Mucosa of descending colon (tissue), 3 donors: Measurements from ENCODE around the gene PEX16. TPM values are rescaled to one million over a fixed set of nuclear protein-coding genes. Genes with fewer than 3 reads are reported as not detected.
A peak's percentile ranks its signal among the peaks of the same experiment; 100 is the strongest.

ENCODE experiments used
- ATAC-seq: fragments of 200-7000 bp; cut with Tn5 transposase; one replicate; pipeline ENCODE4 v1.9.1; 2020; ENCODE audit warnings: mild to moderate bottlenecking, moderate library complexity
- DNase-seq, 3 donors: peaks; one replicate each; pipeline ENCODE4 v3.0.0-alpha.2; 2020
- H3K36me3 ChIP-seq: fragments of 200-600 bp; one replicate; pipeline ENCODE4 v1.8.0; 2021; ENCODE audit warnings: low read depth, mild to moderate bottlenecking
- H3K4me1 ChIP-seq: fragments of 200-600 bp; one replicate; pipeline ENCODE4 v1.8.0; 2021; ENCODE audit warnings: low read depth, mild to moderate bottlenecking
- H3K4me3 ChIP-seq: fragments of 200-600 bp; one replicate; pipeline ENCODE4 v1.8.0; 2021; ENCODE audit warnings: mild to moderate bottlenecking
- H3K9me3 ChIP-seq: fragments of 200-600 bp; one replicate; pipeline ENCODE4 v1.8.0; 2021; ENCODE audit warnings: mild to moderate bottlenecking
- CTCF ChIP-seq: fragments of 200-600 bp; IDR thresholded peaks from one replicate; pipeline ENCODE4 v1.8.0; 2022; ENCODE audit warnings: antibody characterized with exemption, mild to moderate bottlenecking
- intact Hi-C, 2 donors: fragments of 100-400 bp; cut with DNase I in 1 of 2; cut with micrococcal nuclease in 1 of 2; formaldehyde crosslinking; loops; one replicate each; pipeline versions ENCODE4 v1.11.0 to v1.11.1; 2022; cut with DNase I, micrococcal nuclease
- total RNA-seq, 3 donors: library from RNA; stranded (reverse); fragmentation: NEBNext Ultra II Directional in 2 of 3; extraction: Animal tissue kit (Norgen Biotek cat#: 25700) in 2 of 3; gene quantifications; one replicate each; pipeline versions ENCODE4 v1.2.1 to v1.2.4, GENCODE V29; 2021 to 2023
- donor health status: DM: no; HTN: no; CAD: no; lungs with moderate emphysema.
- donor health status: DM: no; HTN: no; CAD: no.
- donor health status: DM: no; HTN: yes; CAD: no.

The PEX16 gene
- total RNA-seq, 3 donors from 2014 or later, result 34.9 to 49.1 (median 39.7) TPM

GRCh38 chr11:45889966-45890365 lies 27.7 kb downstream of the PEX16 start:
- H3K4me1 ChIP-seq, result peaks cover 5% of the 10 kb centered on the region
- TF ChIP-seq CTCF, result no peak
- no peak overlapping the region for H3K4me3 ChIP-seq
- H3K9me3 ChIP-seq, result no peaks in the 10 kb centered on the region
- DNase-seq (no peak), ATAC-seq (no peak)
- no peaks in the 10 kb centered on the region for H3K36me3 ChIP-seq
- intact Hi-C loops, result no loop called here

GRCh38 chr11:45889555-45889954 lies 28.1 kb downstream of the PEX16 start:
- Histone ChIP-seq H3K4me3 (no peak overlapping the region), H3K4me1 (peaks cover 5% of the 10 kb centered on the region), H3K9me3 (no peaks in the 10 kb centered on the region), H3K36me3 (no peaks in the 10 kb centered on the region)
- no peak for ATAC-seq
- TF ChIP-seq CTCF, result no peak
- DNase-seq, result no peak
- intact Hi-C loops, result no loop called here

DNA sequence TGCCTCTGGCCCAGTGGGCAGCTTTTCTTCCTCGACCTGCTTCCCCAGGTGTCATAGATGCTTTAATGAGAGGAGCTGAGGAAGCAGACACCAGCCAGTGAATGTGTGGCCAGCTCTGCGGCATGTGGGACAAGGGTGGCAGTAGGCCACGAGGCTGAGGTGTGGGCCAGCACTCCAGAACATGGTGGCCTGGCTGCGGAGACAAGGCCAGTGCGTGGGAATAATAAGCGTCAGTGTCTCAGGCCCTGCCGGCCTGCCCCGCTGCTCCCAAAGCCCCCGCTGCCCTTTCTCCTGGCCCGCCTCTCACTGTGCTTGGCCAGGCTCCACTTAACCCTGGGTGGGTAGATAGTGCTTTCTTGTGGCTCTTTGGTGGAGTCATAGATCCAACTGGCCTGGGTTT lies 30.1 kb downstream of the PEX16 start:
- no peaks in the 10 kb centered on the region for H3K36me3 ChIP-seq
- DNase-seq, result no peak
- no peak for TF ChIP-seq CTCF
- no peak overlapping the region for H3K4me3 ChIP-seq
- peaks cover 5% of the 10 kb centered on the region for H3K4me1 ChIP-seq
- intact Hi-C loops, result no loop called here
- no peaks in the 10 kb centered on the region for H3K9me3 ChIP-seq
- ATAC-seq, result no peak

DNA sequence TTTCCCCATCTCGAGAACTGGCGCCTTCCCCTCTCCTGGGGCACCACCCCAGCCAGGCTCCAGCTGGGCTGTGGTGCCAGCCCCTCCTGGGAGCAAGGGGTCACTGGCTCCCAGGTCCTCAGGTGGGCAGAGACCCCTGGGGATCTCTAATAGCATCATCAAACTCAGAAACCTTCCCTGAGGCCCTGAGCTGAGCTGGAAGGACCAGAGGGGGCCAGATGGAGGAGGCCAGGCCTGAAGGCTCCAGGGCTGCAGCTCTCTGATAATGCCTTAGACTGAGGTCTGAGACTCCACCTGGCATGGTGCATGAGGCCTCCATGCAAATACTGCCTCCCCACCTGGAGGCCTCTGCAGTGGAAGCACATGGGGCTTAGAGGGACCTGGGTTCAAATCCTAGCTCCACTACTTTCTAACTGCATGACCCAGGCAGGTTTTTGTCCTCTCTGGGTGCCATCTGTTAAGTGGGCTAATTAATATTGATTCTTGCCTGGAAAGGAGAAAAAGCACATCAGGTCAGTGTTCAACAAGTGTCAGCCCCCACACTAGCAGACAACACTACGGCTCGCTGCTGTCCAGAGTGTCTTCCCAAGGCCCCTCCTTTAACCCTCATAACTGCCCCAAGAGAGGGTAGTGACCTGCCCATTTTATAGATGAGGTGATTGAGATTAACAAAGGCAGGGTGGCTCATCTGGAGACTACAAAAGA lies 30.7 kb downstream of the PEX16 start:
- no peak for ATAC-seq
- H3K4me1 ChIP-seq, result peaks cover 5% of the 10 kb centered on the region
- intact Hi-C loops, result no loop called here
- DNase-seq, result no peak
- H3K36me3 ChIP-seq, result no peaks in the 10 kb centered on the region
- no peak for TF ChIP-seq CTCF
- H3K9me3 ChIP-seq, result no peaks in the 10 kb centered on the region
- H3K4me3 ChIP-seq, result no peak overlapping the region

GRCh38 chr11:45885921-45886721 lies 31.6 kb downstream of the PEX16 start:
- TF ChIP-seq CTCF, result no peak
- Histone ChIP-seq H3K4me3 (no peak overlapping the region), H3K4me1 (peaks cover 5% of the 10 kb centered on the region), H3K36me3 (no peaks in the 10 kb centered on the region), H3K9me3 (no peaks in the 10 kb centered on the region)
- ATAC-seq, result peak; percentile 3
- intact Hi-C loops, result no loop called here
- DNase-seq, result peak in 1 of 3 donors; percentile 35
